ENCODE data around the gene RHBDD1.

The RHBDD1 gene

DNA sequence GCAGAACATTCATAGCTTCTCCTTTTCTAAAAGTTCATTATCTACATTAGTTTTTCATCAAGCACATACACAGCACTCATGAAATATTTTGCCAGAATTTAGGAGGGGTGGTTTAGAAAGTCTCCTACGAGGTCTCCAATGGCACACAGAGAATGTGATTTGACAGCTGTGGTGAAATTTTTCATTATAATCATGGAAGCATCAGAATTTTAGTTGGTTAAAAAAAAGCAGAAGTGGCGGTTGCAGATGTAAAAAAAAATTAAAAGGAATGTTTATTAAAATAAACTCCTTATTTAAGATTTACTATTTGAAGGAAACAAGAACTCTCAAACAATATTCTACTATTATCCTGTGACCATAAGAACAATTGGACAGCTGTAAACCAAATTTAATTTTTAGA, 10.8 kb upstream of the RHBDD1 start:
- H3K9me3 ChIP-seq (ENCODE audit: low read length): no peaks in the 10 kb centered on the region
- H4K20me1 ChIP-seq (ENCODE audit: insufficient read depth, low read length): no peaks in the 10 kb centered on the region
- H3K4me1 ChIP-seq (ENCODE audit: insufficient read depth, low read length, severe bottlenecking): peaks cover 21% of the 10 kb centered on the region
- H3K4me3 ChIP-seq (ENCODE audit: low read depth, low read length, poor library complexity, severe bottlenecking): no peak overlapping the region
- H3K4me2 ChIP-seq (ENCODE audit: low read length): no peak overlapping the region
- TF ChIP-seq EZH2 (IDR thresholded peaks at IDR 0.05; ENCODE audit: borderline replicate concordance, low read length): no peak
- TF ChIP-seq, protein P1, sequence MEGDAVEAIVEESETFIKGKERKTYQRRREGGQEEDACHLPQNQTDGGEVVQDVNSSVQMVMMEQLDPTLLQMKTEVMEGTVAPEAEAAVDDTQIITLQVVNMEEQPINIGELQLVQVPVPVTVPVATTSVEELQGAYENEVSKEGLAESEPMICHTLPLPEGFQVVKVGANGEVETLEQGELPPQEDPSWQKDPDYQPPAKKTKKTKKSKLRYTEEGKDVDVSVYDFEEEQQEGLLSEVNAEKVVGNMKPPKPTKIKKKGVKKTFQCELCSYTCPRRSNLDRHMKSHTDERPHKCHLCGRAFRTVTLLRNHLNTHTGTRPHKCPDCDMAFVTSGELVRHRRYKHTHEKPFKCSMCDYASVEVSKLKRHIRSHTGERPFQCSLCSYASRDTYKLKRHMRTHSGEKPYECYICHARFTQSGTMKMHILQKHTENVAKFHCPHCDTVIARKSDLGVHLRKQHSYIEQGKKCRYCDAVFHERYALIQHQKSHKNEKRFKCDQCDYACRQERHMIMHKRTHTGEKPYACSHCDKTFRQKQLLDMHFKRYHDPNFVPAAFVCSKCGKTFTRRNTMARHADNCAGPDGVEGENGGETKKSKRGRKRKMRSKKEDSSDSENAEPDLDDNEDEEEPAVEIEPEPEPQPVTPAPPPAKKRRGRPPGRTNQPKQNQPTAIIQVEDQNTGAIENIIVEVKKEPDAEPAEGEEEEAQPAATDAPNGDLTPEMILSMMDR (IDR thresholded peaks at IDR 0.05; ENCODE audit: low read length): no peak
- no peaks in the 10 kb centered on the region for H3K27me3 ChIP-seq (ENCODE audit: insufficient read depth, low read length)
- no peaks in the 10 kb centered on the region for H3K9me2 ChIP-seq (ENCODE audit: low read depth, low read length)
- H3F3A ChIP-seq (ENCODE audit: insufficient read depth, low read length): no peaks in the 10 kb centered on the region
- H3K27ac ChIP-seq (ENCODE audit: low read depth, low read length, poor library complexity, severe bottlenecking): no peak overlapping the region
- H2AFZ ChIP-seq (ENCODE audit: low read length): no peak overlapping the region
- no peaks in the 10 kb centered on the region for H3K36me3 ChIP-seq (ENCODE audit: insufficient read depth, low read length)
- H3K79me2 ChIP-seq (ENCODE audit: insufficient read depth, low read length): no peaks in the 10 kb centered on the region
- H3K9ac ChIP-seq (ENCODE audit: low read length): no peak overlapping the region

DNA sequence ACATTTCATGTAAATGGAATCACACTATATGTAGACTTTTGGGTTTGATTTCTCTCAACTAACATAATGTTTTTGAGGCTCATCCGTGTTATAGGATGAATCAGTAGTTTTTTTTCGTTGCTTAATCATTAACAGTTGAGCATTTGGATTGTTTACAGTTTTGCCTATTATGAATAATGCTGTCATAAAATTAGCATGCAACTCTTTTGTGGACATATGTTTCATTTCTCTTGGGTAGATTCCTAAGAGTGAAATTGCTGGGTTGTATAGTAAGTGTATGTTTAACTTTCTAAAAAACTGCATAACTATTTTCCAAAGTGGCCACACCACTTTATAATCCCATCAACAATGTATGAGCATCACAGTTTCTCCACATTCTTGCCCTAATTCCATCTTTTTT, 7.7 kb upstream of the RHBDD1 start:
- Histone ChIP-seq H3K4me1 (ENCODE audit: insufficient read depth, low read length, severe bottlenecking) (peaks cover 22% of the 10 kb centered on the region), H3K36me3 (ENCODE audit: insufficient read depth, low read length) (no peaks in the 10 kb centered on the region), H3K9me2 (ENCODE audit: low read depth, low read length) (no peaks in the 10 kb centered on the region), H3K4me2 (ENCODE audit: low read length) (no peak overlapping the region), H3K27ac (ENCODE audit: low read depth, low read length, poor library complexity, severe bottlenecking) (no peak overlapping the region), H3K27me3 (ENCODE audit: insufficient read depth, low read length) (no peaks in the 10 kb centered on the region), H2AFZ (ENCODE audit: low read length) (no peak overlapping the region), H3F3A (ENCODE audit: insufficient read depth, low read length) (no peaks in the 10 kb centered on the region), H4K20me1 (ENCODE audit: insufficient read depth, low read length) (no peaks in the 10 kb centered on the region), H3K9me3 (ENCODE audit: low read length) (no peaks in the 10 kb centered on the region), H3K79me2 (ENCODE audit: insufficient read depth, low read length) (no peaks in the 10 kb centered on the region), H3K4me3 (ENCODE audit: low read depth, low read length, poor library complexity, severe bottlenecking) (no peak overlapping the region), H3K9ac (ENCODE audit: low read length) (no peak overlapping the region)
- TF ChIP-seq EZH2 (IDR thresholded peaks at IDR 0.05; ENCODE audit: borderline replicate concordance, low read length): no peak
- TF ChIP-seq, protein P1 (IDR thresholded peaks at IDR 0.05; ENCODE audit: low read length): no peak

DNA sequence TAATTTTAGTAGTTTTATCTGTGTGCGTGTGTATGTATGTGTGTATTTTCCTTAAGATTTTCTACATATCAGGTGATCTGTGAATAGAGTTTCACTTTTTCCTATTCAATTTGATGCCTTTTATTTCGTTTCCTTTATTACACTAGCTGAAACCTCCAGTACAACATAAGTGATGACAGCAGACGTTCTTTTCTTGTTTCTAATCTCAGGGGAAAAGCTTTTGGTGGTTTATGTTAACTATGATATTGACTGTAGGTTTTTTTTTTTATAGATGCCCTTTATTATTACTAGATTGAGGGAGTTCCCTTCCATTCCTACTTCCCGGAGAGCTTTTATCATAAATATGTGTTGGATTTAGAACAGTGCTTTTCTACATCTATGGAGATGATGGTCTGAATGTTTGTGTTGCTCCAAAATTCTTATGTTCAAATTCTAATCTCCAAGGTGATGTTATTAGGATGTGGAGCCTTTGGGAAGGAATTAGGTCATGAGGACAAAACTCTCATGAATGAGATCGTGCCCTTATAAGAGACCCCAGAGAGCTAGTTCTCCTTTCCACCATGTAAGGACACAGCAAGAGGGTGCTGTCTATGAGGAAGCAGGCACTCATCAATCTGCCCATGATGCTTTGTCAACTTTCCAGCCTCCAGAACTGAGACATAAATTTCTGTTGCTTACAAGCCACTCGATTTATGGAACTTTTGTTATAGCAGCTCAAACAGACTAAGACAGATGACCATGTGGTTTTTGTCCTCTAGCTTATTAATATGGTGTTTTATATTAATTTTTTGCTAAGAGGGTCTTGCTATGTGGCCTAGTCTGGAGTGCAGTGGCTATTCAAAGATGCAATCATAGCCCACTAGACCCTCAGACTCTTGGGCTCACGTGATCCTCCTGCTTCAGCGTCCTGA, 5.9 kb upstream of the RHBDD1 start:
- Histone ChIP-seq H3K9ac (ENCODE audit: low read length) (no peak overlapping the region), H3K4me2 (ENCODE audit: low read length) (no peak overlapping the region), H4K20me1 (ENCODE audit: insufficient read depth, low read length) (no peaks in the 10 kb centered on the region), H3F3A (ENCODE audit: insufficient read depth, low read length) (0 out of 2 replicates have a peak, but pooled peaks cover 6% of the 10 kb centered on the region), H3K27ac (ENCODE audit: low read depth, low read length, poor library complexity, severe bottlenecking) (peak overlapping the region; percentile 34), H2AFZ (ENCODE audit: low read length) (no peak overlapping the region), H3K4me3 (ENCODE audit: low read depth, low read length, poor library complexity, severe bottlenecking) (no peak overlapping the region), H3K27me3 (ENCODE audit: insufficient read depth, low read length) (no peaks in the 10 kb centered on the region), H3K9me3 (ENCODE audit: low read length) (no peaks in the 10 kb centered on the region), H3K9me2 (ENCODE audit: low read depth, low read length) (no peaks in the 10 kb centered on the region), H3K79me2 (ENCODE audit: insufficient read depth, low read length) (no peaks in the 10 kb centered on the region), H3K4me1 (ENCODE audit: insufficient read depth, low read length, severe bottlenecking) (peaks cover 29% of the 10 kb centered on the region), H3K36me3 (ENCODE audit: insufficient read depth, low read length) (no peaks in the 10 kb centered on the region; the same call in 1 of the 2 replicates)
- TF ChIP-seq, protein P1 (IDR thresholded peaks at IDR 0.05; ENCODE audit: low read length): no peak
- no peak for TF ChIP-seq EZH2 (IDR thresholded peaks at IDR 0.05; ENCODE audit: borderline replicate concordance, low read length)
